H9 (cell line): ENCODE measurements around the gene HOXD8. TPM values are rescaled to one million over a fixed set of nuclear protein-coding genes. Genes with fewer than 3 reads are reported as not detected.

Experiments used
- DNase-seq: peaks from one replicate; pipeline ENCODE4 v3.0.0-alpha.2; 2017
- H2AFZ ChIP-seq: one replicate; pipeline ENCODE4 v1.6.1; 2013; ENCODE audit warnings: mild to moderate bottlenecking, low read length, control low read depth, moderate library complexity
- H2AK5ac ChIP-seq: 2 replicates; pipeline ENCODE4 v1.6.1; 2013; ENCODE audit warnings: low read length, control low read depth, mixed read lengths; ENCODE audit not compliant: insufficient read length
- H2BK120ac ChIP-seq: one replicate; pipeline ENCODE4 v1.6.1; 2013; ENCODE audit warnings: low read depth, mild to moderate bottlenecking, low read length, control low read depth, inconsistent platforms; ENCODE audit not compliant: poor library complexity, severe bottlenecking
- H2BK12ac ChIP-seq: 2 replicates; pipeline ENCODE4 v1.6.1; 2013; ENCODE audit warnings: low read length, control low read depth, mixed read lengths, low read depth; ENCODE audit not compliant: insufficient read length
- H2BK15ac ChIP-seq: 2 replicates; pipeline ENCODE4 v1.6.1; 2013; ENCODE audit warnings: low read depth, low read length, control low read depth
- H2BK20ac ChIP-seq: one replicate; pipeline ENCODE4 v1.6.1; 2013; ENCODE audit warnings: low read depth, mild to moderate bottlenecking, low read length, control low read depth, inconsistent platforms; ENCODE audit not compliant: poor library complexity, severe bottlenecking
- H2BK5ac ChIP-seq: 2 replicates; pipeline ENCODE4 v1.6.1; 2013; ENCODE audit warnings: low read length, control low read depth, mixed read lengths; ENCODE audit not compliant: insufficient read length
- H3K14ac ChIP-seq: 2 replicates; pipeline ENCODE4 v1.6.1; 2013; ENCODE audit warnings: low read length, control low read depth; ENCODE audit not compliant: insufficient read depth
- H3K18ac ChIP-seq: 2 replicates; pipeline ENCODE4 v1.6.1; 2013; ENCODE audit warnings: low read depth, mild to moderate bottlenecking, mixed read lengths, low read length, control low read depth; ENCODE audit not compliant: insufficient read length
- H3K23ac ChIP-seq: 2 replicates; pipeline ENCODE4 v1.6.1; 2013; ENCODE audit warnings: low read length, control low read depth, mixed read lengths, low read depth; ENCODE audit not compliant: insufficient read length
- H3K23me2 ChIP-seq: 2 replicates; pipeline ENCODE4 v1.6.1; 2013; ENCODE audit warnings: low read depth, mild to moderate bottlenecking, mixed read lengths, low read length, control low read depth; ENCODE audit not compliant: insufficient read length, poor library complexity, severe bottlenecking
- H3K27ac ChIP-seq: 2 replicates; pipeline ENCODE4 v1.5.1; 2013; ENCODE audit warnings: low read length, control low read depth, mixed read lengths, low read depth; ENCODE audit not compliant: insufficient read length
- H3K27me3 ChIP-seq: 2 replicates; pipeline ENCODE4 v1.6.1; 2013; ENCODE audit warnings: low read length, control low read depth, inconsistent platforms; ENCODE audit not compliant: insufficient read depth
- H3K4ac ChIP-seq: 2 replicates; pipeline ENCODE4 v1.6.1; 2013; ENCODE audit warnings: low read depth, mild to moderate bottlenecking, control low read depth, inconsistent platforms, low read length, moderate library complexity
- H3K4me1 ChIP-seq: 2 replicates; pipeline ENCODE4 v1.6.1; 2013; ENCODE audit warnings: low read length, control low read depth, inconsistent platforms; ENCODE audit not compliant: insufficient read depth
- H3K4me2 ChIP-seq: 2 replicates; pipeline ENCODE4 v1.6.1; 2013; ENCODE audit warnings: low read length, control low read depth, mixed read lengths; ENCODE audit not compliant: insufficient read length, insufficient read depth
- H3K56ac ChIP-seq: 2 replicates; pipeline ENCODE4 v1.6.1; 2013; ENCODE audit warnings: low read depth, mild to moderate bottlenecking, mixed read lengths, low read length, control low read depth; ENCODE audit not compliant: insufficient read length
- H3K79me1 ChIP-seq: 2 replicates; pipeline ENCODE4 v1.6.1; 2013; ENCODE audit warnings: low read depth, mild to moderate bottlenecking, moderate library complexity, low read length, control low read depth, inconsistent platforms; ENCODE audit not compliant: insufficient read depth, poor library complexity, severe bottlenecking
- H3K79me2 ChIP-seq: 2 replicates; pipeline ENCODE4 v1.6.1; 2013; ENCODE audit warnings: low read length, control low read depth, inconsistent platforms; ENCODE audit not compliant: insufficient read depth
- H3K9ac ChIP-seq: 2 replicates; pipeline ENCODE4 v1.6.1; 2013; ENCODE audit warnings: low read length, control low read depth, mixed read lengths; ENCODE audit not compliant: insufficient read length; ENCODE audit errors: extremely low read depth
- H3K9me3 ChIP-seq: one replicate; pipeline ENCODE4 v1.6.1; 2013; ENCODE audit warnings: low read depth, low read length, inconsistent platforms; ENCODE audit not compliant: control insufficient read depth
- H3T11ph ChIP-seq: one replicate; pipeline ENCODE4 v1.6.1; 2013; ENCODE audit warnings: mild to moderate bottlenecking, low read length, control low read depth, inconsistent platforms
- H4K20me1 ChIP-seq: one replicate; pipeline ENCODE4 v1.6.1; 2013; ENCODE audit not compliant: control insufficient read depth, insufficient read length, insufficient read depth
- H4K5ac ChIP-seq: 2 replicates; pipeline ENCODE4 v1.6.1; 2013; ENCODE audit warnings: low read depth, mild to moderate bottlenecking, mixed read lengths, low read length, control low read depth; ENCODE audit not compliant: insufficient read length
- H4K8ac ChIP-seq: replicated peaks from 2 replicates; pipeline ENCODE4 v1.6.1; 2013; ENCODE audit warnings: low read length, control low read depth, mixed read lengths, low read depth; ENCODE audit not compliant: insufficient read length
- H4K91ac ChIP-seq: 2 replicates; pipeline ENCODE4 v1.6.1; 2013; ENCODE audit warnings: low read depth, mild to moderate bottlenecking, moderate library complexity, mixed read lengths, low read length, control low read depth; ENCODE audit not compliant: insufficient read length
- H3K27ac Mint-ChIP-seq, 3 experiments: 2 replicates in 2 of 3; 3 replicates in 1 of 3; pipeline ENCODE4 v1.8.0; 2020 to 2021; ENCODE audit warnings: mixed read lengths in 3 of 3, mild to moderate bottlenecking in 1 of 3, moderate library complexity in 1 of 3
- H3K27me3 Mint-ChIP-seq: 2 replicates; pipeline ENCODE4 v1.8.0; 2021; ENCODE audit warnings: low read depth, mild to moderate bottlenecking, moderate library complexity, mixed read lengths
- H3K36me3 Mint-ChIP-seq, 3 experiments: 2 replicates in 2 of 3; 3 replicates in 1 of 3; pipeline ENCODE4 v1.8.0; 2020 to 2021; ENCODE audit warnings: low read depth in 3 of 3, mixed read lengths in 3 of 3; ENCODE audit not compliant: insufficient read depth in 1 of 3
- H3K4me1 Mint-ChIP-seq, 2 experiments: 2 replicates each; pipeline ENCODE4 v1.8.0; 2020; ENCODE audit warnings: mixed read lengths in 2 of 2
- H3K4me3 Mint-ChIP-seq, 2 experiments: 2 replicates in 1 of 2; 3 replicates in 1 of 2; pipeline ENCODE4 v1.8.0; 2020 to 2021; ENCODE audit warnings: mild to moderate bottlenecking in 2 of 2, mixed read lengths in 2 of 2, moderate library complexity in 1 of 2
- H3K9me3 Mint-ChIP-seq, 2 experiments: 2 replicates in 1 of 2; 3 replicates in 1 of 2; pipeline ENCODE4 v1.8.0; 2020; ENCODE audit warnings: mild to moderate bottlenecking in 2 of 2, mixed read lengths in 2 of 2, moderate library complexity in 1 of 2
- WGBS: extraction: QIAGEN DNeasy Blood & Tissue Kit; methylation state at CpG from one replicate; pipeline ENCODE4 v1.1.7; 2013; ENCODE audit warnings: missing lambda C conversion rate, low lambda C conversion rate, mixed read lengths; ENCODE audit not compliant: insufficient read length; ENCODE audit errors: extremely low coverage; 5-methylcytosine and 5-hydroxymethylcytosine counted together
- total RNA-seq: library from RNA; stranded (reverse); gene quantifications from 2 replicates; pipeline ENCODE4 v1.2.1, GENCODE V29; 2021
- TF ChIP-seq, protein P1 (sequence below): fragments of 200-600 bp; sonication (generic); conservative IDR thresholded peaks from 3 replicates; pipeline ENCODE4 v1.8.0; 2021; ENCODE audit warnings: antibody characterized with exemption, mild to moderate bottlenecking

The HOXD8 gene
- total RNA-seq, 1 experiment from 2014 or later: not detected

DNA sequence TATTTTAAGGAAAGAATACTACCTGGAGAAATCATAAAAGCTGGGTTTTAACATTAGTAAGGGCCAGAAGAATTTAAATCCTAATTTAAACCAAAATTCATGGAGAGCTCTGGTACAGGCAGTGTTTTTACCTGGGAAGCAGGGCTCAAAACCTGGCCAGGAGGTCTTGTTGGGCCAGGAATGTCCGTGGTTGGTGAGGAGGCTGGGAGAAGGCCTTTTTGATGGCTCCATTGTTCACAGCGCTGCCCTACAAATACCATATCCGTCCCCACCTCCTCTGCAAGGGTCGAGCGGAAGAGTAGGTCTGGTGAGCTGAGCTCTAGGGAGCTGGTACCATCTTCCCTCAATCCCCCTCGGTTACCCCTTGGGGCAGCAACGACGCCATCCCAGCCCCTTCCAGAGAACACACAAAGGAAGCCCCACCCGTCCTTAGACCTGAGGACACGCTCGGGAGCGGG is 48.1 kb downstream of the HOXD8 start:
- Histone ChIP-seq H3K18ac (no peak overlapping the region), H2AFZ (no peak overlapping the region), H3T11ph (no peak overlapping the region), H3K27ac (no peak overlapping the region), H3K9ac (no peak overlapping the region), H3K27me3 (peaks cover 95% of the 10 kb centered on the region), H3K23me2 (no peaks in the 10 kb centered on the region), H4K5ac (no peak overlapping the region), H3K4me1 (no peaks in the 10 kb centered on the region), H4K8ac (no peak overlapping the region), H3K56ac (no peak overlapping the region), H2BK20ac (no peak overlapping the region), H3K79me1 (no peaks in the 10 kb centered on the region), H3K79me2 (no peaks in the 10 kb centered on the region), H3K4me2 (peak overlapping the region; percentile 55), H4K20me1 (no peaks in the 10 kb centered on the region), H3K14ac (no peak overlapping the region), H2BK15ac (no peak overlapping the region), H4K91ac (no peak overlapping the region), H3K4ac (no peak overlapping the region), H2BK12ac (no peak overlapping the region), H2BK120ac (no peak overlapping the region), H2BK5ac (no peak overlapping the region), H2AK5ac (no peak overlapping the region), H3K23ac (no peak overlapping the region), H3K9me3 (no peaks in the 10 kb centered on the region)
- DNase-seq: peak; percentile 67
- Mint-ChIP-seq H3K27ac (no peak overlapping the region), H3K4me1 (peaks cover 32 to 39% of the 10 kb centered on the region in 2 experiments), H3K4me3 (peak overlapping the region; percentile 56 to 76), H3K36me3 (peaks cover 0 to 6% (median 0%) of the 10 kb centered on the region in 3 experiments; a peak in 2 of 7 replicates), H3K9me3 (peaks cover 3 to 16% of the 10 kb centered on the region in 2 experiments; a peak in 4 of 5 replicates), H3K27me3 (peaks cover 100% of the 10 kb centered on the region)
- TF ChIP-seq, protein P1, sequence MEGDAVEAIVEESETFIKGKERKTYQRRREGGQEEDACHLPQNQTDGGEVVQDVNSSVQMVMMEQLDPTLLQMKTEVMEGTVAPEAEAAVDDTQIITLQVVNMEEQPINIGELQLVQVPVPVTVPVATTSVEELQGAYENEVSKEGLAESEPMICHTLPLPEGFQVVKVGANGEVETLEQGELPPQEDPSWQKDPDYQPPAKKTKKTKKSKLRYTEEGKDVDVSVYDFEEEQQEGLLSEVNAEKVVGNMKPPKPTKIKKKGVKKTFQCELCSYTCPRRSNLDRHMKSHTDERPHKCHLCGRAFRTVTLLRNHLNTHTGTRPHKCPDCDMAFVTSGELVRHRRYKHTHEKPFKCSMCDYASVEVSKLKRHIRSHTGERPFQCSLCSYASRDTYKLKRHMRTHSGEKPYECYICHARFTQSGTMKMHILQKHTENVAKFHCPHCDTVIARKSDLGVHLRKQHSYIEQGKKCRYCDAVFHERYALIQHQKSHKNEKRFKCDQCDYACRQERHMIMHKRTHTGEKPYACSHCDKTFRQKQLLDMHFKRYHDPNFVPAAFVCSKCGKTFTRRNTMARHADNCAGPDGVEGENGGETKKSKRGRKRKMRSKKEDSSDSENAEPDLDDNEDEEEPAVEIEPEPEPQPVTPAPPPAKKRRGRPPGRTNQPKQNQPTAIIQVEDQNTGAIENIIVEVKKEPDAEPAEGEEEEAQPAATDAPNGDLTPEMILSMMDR: no peak
- no CpG with 5 or more reads among the region's 12 CpGs for WGBS
